ENCODE results near the gene PPP1R2.

DNA sequence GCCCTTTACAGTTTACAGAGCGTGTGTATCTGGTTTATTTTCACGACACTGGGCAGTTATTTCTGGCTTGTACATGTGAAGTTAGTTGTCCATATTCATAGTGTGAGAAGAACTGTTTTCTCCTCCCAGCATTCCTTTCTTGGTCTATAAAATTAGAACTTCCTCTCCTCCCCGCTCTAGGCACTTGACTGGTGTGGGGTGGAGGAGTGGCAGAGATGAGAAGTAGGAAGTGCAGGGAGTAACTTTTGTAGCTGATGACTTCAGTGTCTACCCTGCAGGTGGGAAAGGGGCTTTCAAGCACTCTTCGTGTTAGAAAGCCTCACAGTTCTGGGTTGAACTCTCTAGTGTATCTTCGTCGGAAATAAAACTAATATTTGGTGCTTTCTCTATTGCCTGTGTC is 27.2 kb upstream of the PPP1R2 start:
- TF ChIP-seq, protein P1, sequence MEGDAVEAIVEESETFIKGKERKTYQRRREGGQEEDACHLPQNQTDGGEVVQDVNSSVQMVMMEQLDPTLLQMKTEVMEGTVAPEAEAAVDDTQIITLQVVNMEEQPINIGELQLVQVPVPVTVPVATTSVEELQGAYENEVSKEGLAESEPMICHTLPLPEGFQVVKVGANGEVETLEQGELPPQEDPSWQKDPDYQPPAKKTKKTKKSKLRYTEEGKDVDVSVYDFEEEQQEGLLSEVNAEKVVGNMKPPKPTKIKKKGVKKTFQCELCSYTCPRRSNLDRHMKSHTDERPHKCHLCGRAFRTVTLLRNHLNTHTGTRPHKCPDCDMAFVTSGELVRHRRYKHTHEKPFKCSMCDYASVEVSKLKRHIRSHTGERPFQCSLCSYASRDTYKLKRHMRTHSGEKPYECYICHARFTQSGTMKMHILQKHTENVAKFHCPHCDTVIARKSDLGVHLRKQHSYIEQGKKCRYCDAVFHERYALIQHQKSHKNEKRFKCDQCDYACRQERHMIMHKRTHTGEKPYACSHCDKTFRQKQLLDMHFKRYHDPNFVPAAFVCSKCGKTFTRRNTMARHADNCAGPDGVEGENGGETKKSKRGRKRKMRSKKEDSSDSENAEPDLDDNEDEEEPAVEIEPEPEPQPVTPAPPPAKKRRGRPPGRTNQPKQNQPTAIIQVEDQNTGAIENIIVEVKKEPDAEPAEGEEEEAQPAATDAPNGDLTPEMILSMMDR (IDR thresholded peaks at IDR 0.05; ENCODE audit: borderline replicate concordance, extremely low read depth, low read length, poor library complexity, severe bottlenecking), result no peak
- no peak for TF ChIP-seq EZH2 (IDR thresholded peaks at IDR 0.05; ENCODE audit: borderline replicate concordance, low read depth, low read length, severe bottlenecking)

Measured in DND-41 (cell line).